HG02840 (cell line): ENCODE data around the gene ARHGEF26.

Experiments used
- ATAC-seq: cut with Tn5 transposase; IDR thresholded peaks from one replicate; pipeline ENCODE4 v1.9.1; 2021; ENCODE audit warnings: mild to moderate bottlenecking, moderate library complexity, moderate number of reproducible peaks; ENCODE audit not compliant: unreplicated experiment, low FRiP score

The ARHGEF26 gene

GRCh38 chr3:154112146-154112852 lies 8.9 kb upstream of the ARHGEF26 start:
- ATAC-seq: no peak

- no peak for ATAC-seq
These were observed 7.6 kb upstream of the ARHGEF26 start for GRCh38 chr3:154113609-154114008.

GRCh38 chr3:154115332-154115731 lies 5.9 kb upstream of the ARHGEF26 start:
- no peak for ATAC-seq

GRCh38 chr3:154119951-154120350 lies 1.2 kb upstream of the ARHGEF26 start:
- ATAC-seq: no peak

GRCh38 chr3:154121701-154122551 lies 736 bp downstream of the ARHGEF26 start:
- no peak for ATAC-seq

- no peak for ATAC-seq
These were observed 1.3 kb downstream of the ARHGEF26 start for GRCh38 chr3:154122552-154122911.

GRCh38 chr3:154122912-154123559 lies 1.8 kb downstream of the ARHGEF26 start:
- ATAC-seq: no peak

GRCh38 chr3:154123906-154124305 lies 2.7 kb downstream of the ARHGEF26 start:
- ATAC-seq: no peak

- ATAC-seq: no peak
These were observed 4.3 kb downstream of the ARHGEF26 start for GRCh38 chr3:154125378-154126030.

- ATAC-seq: no peak
These were observed 5.5 kb downstream of the ARHGEF26 start for GRCh38 chr3:154126651-154127050.

- ATAC-seq: no peak
These were observed 8.4 kb downstream of the ARHGEF26 start for GRCh38 chr3:154129625-154130024.

- ATAC-seq: no peak
These were observed 9.3 kb downstream of the ARHGEF26 start for GRCh38 chr3:154130540-154130939.

GRCh38 chr3:154131830-154132229 lies 10.6 kb downstream of the ARHGEF26 start:
- no peak for ATAC-seq

GRCh38 chr3:154132777-154133375 lies 11.7 kb downstream of the ARHGEF26 start:
- no peak for ATAC-seq

- ATAC-seq: no peak
These were observed 14.5 kb downstream of the ARHGEF26 start for GRCh38 chr3:154135511-154136173.

GRCh38 chr3:154137036-154137435 lies 15.8 kb downstream of the ARHGEF26 start:
- no peak for ATAC-seq

- no peak for ATAC-seq
These were observed 18.8 kb downstream of the ARHGEF26 start for GRCh38 chr3:154139996-154140436.

- no peak for ATAC-seq
These were observed 21.4 kb downstream of the ARHGEF26 start for GRCh38 chr3:154142608-154143007.

- ATAC-seq: no peak
These were observed 22.7 kb downstream of the ARHGEF26 start for GRCh38 chr3:154143873-154144272.
